DMS153 (cell line): Measurements from ENCODE around the gene NF2.
A peak's percentile ranks its signal among the peaks of the same experiment; 100 is the strongest.

Experiments used
- DNase-seq: peaks from one replicate; lab custom pipeline; 2025; lab: John Stamatoyannopoulos, UW

NF2 gene

GRCh38 chr22:29665486-29665885, 62.1 kb downstream of the NF2 start:
- DNase-seq = no peak

GRCh38 chr22:29668673-29669072, 65.2 kb downstream of the NF2 start:
- DNase-seq = no peak

DNA sequence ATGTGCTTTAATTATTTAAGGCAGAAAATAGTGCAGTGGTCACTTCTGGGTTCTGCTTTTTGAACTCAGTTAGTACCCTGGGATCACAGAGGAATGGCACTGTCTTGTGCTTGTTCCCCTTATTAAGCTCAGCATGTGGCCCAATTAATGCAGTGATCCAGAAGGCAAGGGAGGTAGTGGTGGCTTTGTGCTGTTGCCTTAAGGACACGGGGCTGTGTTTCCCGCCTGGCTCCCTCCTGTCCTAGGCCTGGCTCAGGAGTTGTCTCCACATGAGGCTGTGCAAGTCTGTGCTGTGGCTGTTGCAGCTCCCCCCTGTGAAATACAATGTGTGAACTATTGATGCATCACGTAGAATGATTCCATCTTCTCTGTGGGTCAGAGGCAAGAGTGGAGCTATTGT, 67.2 kb downstream of the NF2 start:
- DNase-seq = no peak

DNA sequence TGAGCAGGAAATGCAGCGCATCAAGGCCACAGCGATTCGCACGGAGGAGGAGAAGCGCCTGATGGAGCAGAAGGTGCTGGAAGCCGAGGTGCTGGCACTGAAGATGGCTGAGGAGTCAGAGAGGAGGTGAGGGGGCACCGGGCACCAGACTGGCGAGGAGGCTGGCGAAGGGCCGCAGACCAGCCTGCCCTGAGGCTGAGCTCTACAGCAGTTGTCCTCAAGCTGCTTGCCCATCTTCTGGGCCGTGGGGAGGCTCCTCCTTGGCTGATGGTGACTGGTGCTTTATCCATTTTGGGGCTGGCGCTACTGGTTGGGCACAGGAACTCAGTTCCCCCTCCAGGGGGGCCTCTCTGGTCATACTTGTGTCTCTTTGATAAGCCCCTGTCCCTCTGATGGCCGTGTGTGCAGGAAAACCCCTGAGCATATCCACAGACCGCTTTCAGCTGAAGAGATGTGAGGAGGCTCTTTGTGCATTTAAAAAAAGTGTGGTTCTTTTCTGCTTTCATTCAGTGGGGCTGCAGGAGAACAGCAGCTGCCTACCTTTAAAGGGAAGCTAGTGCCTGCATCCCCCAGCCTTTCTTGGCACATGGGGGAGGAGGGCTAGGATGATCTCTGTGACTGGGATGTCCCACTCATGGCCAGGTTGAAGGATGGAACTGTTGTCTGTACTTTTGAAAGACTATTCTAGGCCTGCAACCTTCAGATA, 70.1 kb downstream of the NF2 start:
- DNase-seq = no peak

- no peak for DNase-seq
These were observed 70.7 kb downstream of the NF2 start for GRCh38 chr22:29674121-29674520.

DNA sequence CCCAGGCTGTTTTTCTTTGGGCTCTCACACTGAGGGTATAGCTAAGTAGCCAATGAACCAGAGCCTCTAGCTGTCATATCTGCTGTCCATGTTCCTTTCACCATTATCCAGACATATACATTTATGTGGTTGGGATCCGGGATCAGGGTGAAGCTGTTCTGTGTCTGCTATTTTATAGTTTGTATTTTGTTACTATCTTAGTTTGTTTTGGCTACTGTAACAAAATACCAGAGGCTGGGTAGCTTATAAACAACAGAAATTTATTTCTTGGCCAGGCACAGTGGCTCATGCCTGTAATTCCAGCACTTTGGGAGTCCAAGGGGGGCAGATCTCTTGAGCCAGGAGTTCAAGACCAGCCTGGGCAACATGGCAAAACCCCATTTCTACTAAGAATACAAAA, 75.9 kb downstream of the NF2 start:
- no peak for DNase-seq

DNA sequence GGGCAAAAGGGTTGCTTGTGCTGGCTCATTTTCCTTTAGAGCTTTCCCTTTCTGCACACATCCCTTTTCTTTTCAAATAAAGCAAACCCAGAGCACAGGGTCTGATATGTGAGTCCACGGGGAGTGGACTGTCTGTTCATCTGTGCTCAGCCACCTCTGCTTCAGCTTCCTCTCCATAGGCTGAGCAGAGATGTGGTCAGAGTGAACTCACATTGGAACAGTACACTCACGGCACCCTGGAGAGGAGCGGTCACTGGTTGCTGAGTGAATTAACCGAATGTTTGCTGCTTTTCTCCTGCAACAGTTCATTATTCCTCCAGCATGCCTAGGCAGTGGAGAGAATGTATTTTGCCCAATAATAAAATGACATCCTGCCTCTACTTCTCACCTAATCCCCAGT, 80.1 kb downstream of the NF2 start:
- DNase-seq = no peak

GRCh38 chr22:29684244-29684643, 80.8 kb downstream of the NF2 start:
- no peak for DNase-seq

DNA sequence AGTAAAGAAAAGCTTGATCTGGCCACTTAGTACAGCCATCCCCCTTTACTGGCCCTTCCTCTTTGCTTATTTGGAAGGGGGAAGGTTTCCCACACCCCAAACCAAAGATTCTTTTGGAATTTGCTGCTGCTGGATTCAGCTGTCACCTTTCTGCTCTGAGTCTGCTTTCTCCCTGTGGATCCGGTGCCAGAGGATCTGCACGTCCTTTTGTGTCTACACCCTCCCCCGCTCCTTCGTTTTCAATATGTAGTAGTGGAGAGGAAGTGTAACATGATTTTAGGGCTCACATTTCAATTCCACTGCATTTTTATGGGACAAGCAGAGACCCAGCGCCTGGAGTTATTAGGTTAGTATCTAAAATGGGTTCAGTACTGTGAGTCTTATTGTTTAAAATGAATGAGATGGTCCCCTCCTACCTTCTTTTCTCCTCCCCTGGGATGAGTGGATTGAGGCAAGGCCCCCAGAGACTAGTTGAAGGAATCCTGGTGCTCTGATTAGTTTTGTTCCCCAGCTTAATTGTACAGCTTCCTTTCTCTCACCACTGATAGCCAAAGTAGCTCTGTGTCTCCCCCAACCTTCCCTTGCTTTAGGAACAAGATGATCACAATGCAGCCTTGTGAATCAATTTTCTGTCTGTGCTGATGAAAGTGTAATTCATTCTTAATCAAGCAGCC, 85.9 kb downstream of the NF2 start:
- DNase-seq = peak; percentile 27

DNA sequence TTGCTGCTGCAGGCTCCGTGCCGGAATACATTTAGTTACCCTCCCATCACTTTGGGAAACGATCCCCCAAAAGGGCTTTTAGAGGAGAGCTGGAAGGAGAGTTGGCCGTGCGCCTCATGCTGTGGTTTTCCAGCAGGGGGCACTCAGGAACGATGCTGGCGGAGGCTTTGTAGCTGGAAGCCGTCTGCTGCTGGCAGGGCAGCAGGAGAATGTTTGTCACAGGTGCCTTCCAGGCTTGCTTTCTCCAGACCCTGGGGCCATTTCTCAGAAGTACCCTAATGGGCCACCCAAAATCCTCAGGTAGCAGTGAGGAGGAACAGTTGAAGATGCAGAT, 86.4 kb downstream of the NF2 start:
- no peak for DNase-seq

GRCh38 chr22:29690476-29690875, 87.0 kb downstream of the NF2 start:
- no peak for DNase-seq

DNA sequence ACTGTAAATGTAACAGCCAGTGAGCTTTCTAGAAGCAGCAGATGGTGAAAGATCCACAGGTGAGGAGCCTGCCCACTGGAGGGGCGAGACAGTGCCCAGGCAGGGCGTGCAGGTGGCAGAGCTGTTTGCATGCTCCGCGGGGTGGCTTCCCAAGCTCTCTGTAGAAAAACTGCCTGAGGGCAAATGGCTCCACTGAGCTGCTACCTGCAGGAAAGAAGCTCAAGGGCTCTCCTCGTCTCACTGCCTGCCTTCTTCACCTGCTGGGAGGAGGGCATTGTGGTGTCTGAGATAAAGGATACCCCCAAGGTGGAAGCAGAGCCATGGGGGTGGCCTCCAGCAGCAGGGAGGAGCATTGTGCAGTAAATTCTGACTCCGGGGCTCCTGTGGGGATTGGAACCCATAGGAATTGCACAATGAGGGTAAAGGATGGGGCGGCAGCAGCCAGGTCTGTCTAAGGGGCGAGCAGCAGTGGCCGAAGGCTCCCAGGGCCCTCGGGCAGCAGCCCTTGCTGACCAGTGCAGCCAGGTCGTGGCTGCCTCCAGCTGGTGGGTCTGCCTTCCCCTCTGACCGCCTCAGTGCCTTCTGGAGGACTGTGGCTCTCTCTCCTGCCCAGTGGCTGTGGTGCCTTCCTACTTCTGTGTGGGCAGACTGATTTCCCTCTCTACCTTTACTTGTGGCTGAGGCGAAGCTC, 88.3 kb downstream of the NF2 start:
- DNase-seq = no peak

GRCh38 chr22:29692327-29692640, 88.9 kb downstream of the NF2 start:
- DNase-seq = no peak

GRCh38 chr22:29693161-29693560, 89.7 kb downstream of the NF2 start:
- DNase-seq = no peak

DNA sequence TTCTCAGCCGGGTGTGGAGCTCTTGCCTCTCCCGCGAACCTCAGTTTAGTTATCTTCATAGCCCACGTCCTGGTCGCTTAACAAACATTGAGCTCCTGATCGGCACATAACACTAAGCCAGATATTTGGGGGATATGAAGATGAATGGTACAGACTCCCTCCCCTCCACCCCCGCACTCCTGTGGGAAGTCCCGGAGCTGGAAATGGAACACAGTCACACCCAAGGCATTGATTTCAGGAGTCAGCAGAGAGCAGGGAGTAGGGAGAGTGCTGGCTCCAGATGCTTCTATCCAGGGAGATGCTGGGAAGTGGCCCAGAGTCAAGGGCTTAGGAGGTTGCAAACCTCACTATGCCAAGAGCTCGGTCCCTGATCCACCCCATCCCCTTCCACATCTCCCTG, 90.2 kb downstream of the NF2 start:
- no peak for DNase-seq

- DNase-seq = no peak
These were observed 91.9 kb downstream of the NF2 start for GRCh38 chr22:29695129-29695926.

DNA sequence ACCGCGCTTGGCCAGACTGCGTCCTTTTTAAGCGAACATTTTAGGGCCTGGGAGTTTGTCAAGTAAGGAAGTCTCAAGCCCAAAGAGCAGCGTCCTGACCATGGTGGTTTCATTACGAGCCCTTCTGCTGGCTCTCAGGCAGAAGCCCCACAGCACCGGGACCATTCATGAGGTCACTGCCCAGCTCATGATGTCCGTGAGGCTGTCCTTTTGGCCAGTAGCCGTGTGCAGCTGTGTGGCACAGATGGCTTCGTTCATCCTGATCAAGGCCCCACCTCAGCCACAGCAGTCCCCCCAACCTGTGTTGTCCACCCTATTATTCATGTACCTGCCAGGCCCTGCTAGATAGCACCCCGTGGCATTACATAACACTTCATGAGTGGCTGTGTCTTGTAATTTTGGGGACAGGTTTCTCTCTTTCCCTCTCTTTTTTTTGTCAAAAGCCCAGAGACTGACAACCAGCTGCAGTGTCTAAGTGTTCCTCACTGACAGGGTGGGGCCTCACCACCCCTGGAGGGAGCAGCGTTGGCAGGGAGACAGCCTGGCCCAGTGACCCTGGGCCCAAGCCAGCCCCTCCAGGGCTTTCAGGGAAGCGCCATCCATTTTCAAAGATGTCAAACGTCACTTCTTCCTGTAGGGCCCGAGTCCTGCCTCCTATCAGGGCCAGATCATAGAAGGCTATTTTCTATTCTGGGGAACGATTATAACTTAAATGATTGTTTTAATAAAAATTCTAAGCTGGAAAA, 94.6 kb downstream of the NF2 start:
- DNase-seq = no peak

GRCh38 chr22:29700206-29700899, 96.9 kb downstream of the NF2 start:
- DNase-seq = no peak

- DNase-seq = no peak
These were observed 97.4 kb downstream of the NF2 start for GRCh38 chr22:29700900-29701154.

DNA sequence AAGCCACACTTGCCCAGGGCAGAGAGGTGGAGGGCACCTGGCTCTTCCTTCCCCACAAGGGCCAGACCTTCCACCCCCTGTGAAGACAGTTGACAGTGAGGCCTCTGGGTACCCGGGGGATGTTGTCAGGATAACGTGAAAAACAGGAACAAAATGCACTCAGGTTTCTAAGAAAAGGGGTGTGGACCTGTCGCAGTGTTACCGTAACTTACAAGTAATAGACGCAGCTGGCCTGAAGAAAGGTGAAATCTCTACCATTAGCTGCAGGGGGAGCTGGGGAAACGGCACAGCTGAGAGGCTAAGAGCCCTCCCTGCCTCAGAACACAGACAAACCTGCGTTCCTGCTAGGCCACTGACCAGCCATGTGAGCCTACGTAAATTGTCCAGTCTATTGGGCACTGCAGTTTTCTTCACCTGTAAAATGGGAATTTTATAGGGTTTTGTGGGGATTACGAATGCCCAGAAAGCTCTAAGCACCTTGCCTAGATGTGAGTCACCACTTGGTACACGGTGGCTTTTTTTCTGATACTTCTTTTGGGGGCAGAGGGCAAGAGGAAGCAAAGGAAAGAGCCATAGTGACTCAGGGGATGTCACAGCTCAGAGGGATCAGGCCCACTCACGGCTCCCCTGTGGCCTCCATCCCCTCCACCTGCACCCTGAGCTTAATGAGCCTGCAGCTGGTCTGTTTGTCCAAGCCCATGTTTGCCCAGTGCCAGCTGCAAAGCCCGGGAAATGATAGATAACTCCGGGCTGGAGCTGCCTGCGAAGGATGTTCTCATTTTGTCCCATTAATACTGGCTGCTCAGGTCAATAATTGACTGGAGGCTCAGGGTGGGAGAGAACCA, 97.9 kb downstream of the NF2 start:
- peak; percentile 71 for DNase-seq
